HL-60 (cell line): ENCODE results near the gene C20orf96.

Source experiments
- CTCF ChIP-seq: IDR thresholded peaks from one replicate; pipeline ENCODE4 v1.5.1; 2011; ENCODE audit warnings: low read length, control low read depth, inconsistent platforms; ENCODE audit not compliant: insufficient read depth
- GABPA ChIP-seq: IDR thresholded peaks from 2 replicates; pipeline ENCODE4 v1.6.1; 2012; ENCODE audit warnings: low read depth

GRCh38 chr20:326645-327185, 36.2 kb upstream of the C20orf96 start:
- TF ChIP-seq CTCF: no peak
- TF ChIP-seq GABPA: no peak
